ENCODE measurements around the gene NEURL3. TPM values are rescaled to one million over a fixed set of nuclear protein-coding genes. Genes with fewer than 3 reads are reported as not detected.

The NEURL3 gene
- total RNA-seq, 2 donors from 2014 or later, result 2.5 to 2.6 TPM

- no peak for TF ChIP-seq CTCF (IDR thresholded peaks at IDR 0.05)
- DNase-seq, result no peak
- no peaks in the 10 kb centered on the region for H3K9me3 ChIP-seq
- H3K4me3 ChIP-seq, result no peak overlapping the region
- no peak overlapping the region for H3K27ac ChIP-seq
- H3K27me3 ChIP-seq, result no peaks in the 10 kb centered on the region
- intact Hi-C loops (cut with DNase I), result no loop called here
- no peak overlapping the region for H3K9ac ChIP-seq (ENCODE audit: low read depth in 2 of 2, low read length in 2 of 2)
- H3K4me1 ChIP-seq, result no peaks in the 10 kb centered on the region
- peaks cover 19% of the 10 kb centered on the region for H3K36me3 ChIP-seq
Observed at GRCh38 chr2:96551605-96552314, 46.6 kb upstream of the NEURL3 start.

GRCh38 chr2:96550787-96551604, 45.8 kb upstream of the NEURL3 start:
- H3K9ac ChIP-seq (ENCODE audit: low read depth in 2 of 2, low read length in 2 of 2), result no peak overlapping the region
- H3K4me1 ChIP-seq, result no peaks in the 10 kb centered on the region
- H3K4me3 ChIP-seq, result no peak overlapping the region
- intact Hi-C loops (cut with DNase I), result no loop called here
- peak; percentile 17 for DNase-seq
- no peaks in the 10 kb centered on the region for H3K9me3 ChIP-seq
- H3K36me3 ChIP-seq, result peaks cover 19% of the 10 kb centered on the region
- H3K27me3 ChIP-seq, result no peaks in the 10 kb centered on the region
- no peak for TF ChIP-seq CTCF (IDR thresholded peaks at IDR 0.05)
- no peak overlapping the region for H3K27ac ChIP-seq

- intact Hi-C loops (cut with DNase I), result no loop called here
- peak; percentile 65 for TF ChIP-seq CTCF (IDR thresholded peaks at IDR 0.05)
- Histone ChIP-seq H3K27me3 (no peaks in the 10 kb centered on the region), H3K36me3 (peaks cover 19% of the 10 kb centered on the region), H3K4me1 (no peaks in the 10 kb centered on the region), H3K4me3 (no peak overlapping the region), H3K27ac (no peak overlapping the region), H3K9ac (ENCODE audit: low read depth in 2 of 2, low read length in 2 of 2) (no peak overlapping the region), H3K9me3 (no peaks in the 10 kb centered on the region)
- peak; percentile 74 for DNase-seq
Observed at GRCh38 chr2:96549967-96550786, 45.0 kb upstream of the NEURL3 start.

- no peak overlapping the region for H3K9ac ChIP-seq (ENCODE audit: low read depth in 2 of 2, low read length in 2 of 2)
- peaks cover 19% of the 10 kb centered on the region for H3K36me3 ChIP-seq
- no peak for DNase-seq
- no peak for TF ChIP-seq CTCF (IDR thresholded peaks at IDR 0.05)
- no peaks in the 10 kb centered on the region for H3K9me3 ChIP-seq
- no peaks in the 10 kb centered on the region for H3K4me1 ChIP-seq
- no peak overlapping the region for H3K4me3 ChIP-seq
- no peaks in the 10 kb centered on the region for H3K27me3 ChIP-seq
- intact Hi-C loops (cut with DNase I), result no loop called here
- H3K27ac ChIP-seq, result no peak overlapping the region
Observed at GRCh38 chr2:96549466-96549785, 44.3 kb upstream of the NEURL3 start.
